Colonic mucosa (tissue), 4 donors: ENCODE data around the gene SPATS1. TPM values are rescaled to one million over a fixed set of nuclear protein-coding genes. Genes with fewer than 3 reads are reported as not detected.

ENCODE experiments used
- DNase-seq: peaks from one replicate; pipeline ENCODE4 v3.0.0-alpha.2; 2020
- H3K27ac ChIP-seq: fragments of 200-600 bp; one replicate; pipeline ENCODE4 v1.8.0; 2021
- H3K27me3 ChIP-seq: fragments of 200-600 bp; one replicate; pipeline ENCODE4 v1.8.0; 2021
- H3K36me3 ChIP-seq: fragments of 200-600 bp; one replicate; pipeline ENCODE4 v1.8.0; 2021
- H3K4me1 ChIP-seq: fragments of 200-600 bp; one replicate; pipeline ENCODE4 v1.8.0; 2021; ENCODE audit warnings: mild to moderate bottlenecking
- H3K4me3 ChIP-seq: fragments of 200-600 bp; one replicate; pipeline ENCODE4 v1.8.0; 2021
- H3K9ac ChIP-seq, 2 donors: one replicate each; pipeline ENCODE4 v1.7.0; 2013; ENCODE audit warnings: control low read depth in 2 of 2, low read depth in 2 of 2, low read length in 2 of 2
- H3K9me3 ChIP-seq: fragments of 200-600 bp; one replicate; pipeline ENCODE4 v1.8.0; 2021
- CTCF ChIP-seq: fragments of 200-600 bp; IDR thresholded peaks from one replicate; pipeline ENCODE4 v1.8.0; 2022; ENCODE audit warnings: antibody characterized with exemption, mild to moderate bottlenecking
- intact Hi-C: fragments of 100-400 bp; cut with DNase I; formaldehyde crosslinking; loops from one replicate; pipeline ENCODE4 v1.14.1; 2022
- total RNA-seq, 2 donors: library from RNA; stranded (reverse); fragmentation: NEBNext Ultra II Directional in 1 of 2; extraction: Animal tissue kit (Norgen Biotek cat#: 25700) in 1 of 2; gene quantifications; one replicate each; pipeline ENCODE4 v1.2.1, GENCODE V29; 2021
- donor health status: healthy.
- donor health status: DM: no; HTN: no; CAD: no.
- donor health status: DM: no; HTN: no; CAD: no.

SPATS1 gene
- total RNA-seq, 2 donors from 2014 or later: not detected

GRCh38 chr6:44307217-44307616, 35.2 kb upstream of the SPATS1 start:
- no peak for DNase-seq
- intact Hi-C loops: no loop called here
- H3K9me3 ChIP-seq: no peaks in the 10 kb centered on the region
- H3K27me3 ChIP-seq: no peaks in the 10 kb centered on the region
- no peak overlapping the region for H3K9ac ChIP-seq
- no peak for TF ChIP-seq CTCF
- H3K4me3 ChIP-seq: no peak overlapping the region
- H3K4me1 ChIP-seq: no peaks in the 10 kb centered on the region
- H3K27ac ChIP-seq: no peak overlapping the region
- H3K36me3 ChIP-seq: no peaks in the 10 kb centered on the region

DNA sequence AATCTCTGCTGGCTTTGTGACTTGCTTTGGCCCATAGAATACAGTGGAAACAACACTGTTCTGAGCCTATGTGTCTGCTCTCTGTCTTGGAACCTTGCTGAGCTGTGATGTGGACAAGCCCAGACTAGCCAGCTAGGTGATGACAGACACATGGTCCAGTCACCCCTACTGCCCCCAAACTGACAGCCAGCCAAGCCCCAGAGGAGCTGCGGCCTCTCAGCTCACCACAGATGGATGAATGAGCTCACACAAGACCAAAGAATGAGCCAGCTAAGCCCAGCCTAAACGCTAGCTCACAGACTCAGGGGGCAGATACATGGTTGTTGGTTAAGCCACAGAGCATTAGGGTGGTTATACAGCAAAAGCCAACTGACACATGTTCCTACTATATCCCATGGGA, 33.4 kb upstream of the SPATS1 start:
- Histone ChIP-seq H3K9me3 (no peaks in the 10 kb centered on the region), H3K4me1 (no peaks in the 10 kb centered on the region), H3K27ac (no peak overlapping the region), H3K36me3 (no peaks in the 10 kb centered on the region), H3K27me3 (no peaks in the 10 kb centered on the region), H3K9ac (no peak overlapping the region), H3K4me3 (no peak overlapping the region)
- no peak for TF ChIP-seq CTCF
- no peak for DNase-seq
- intact Hi-C loops: no loop called here

DNA sequence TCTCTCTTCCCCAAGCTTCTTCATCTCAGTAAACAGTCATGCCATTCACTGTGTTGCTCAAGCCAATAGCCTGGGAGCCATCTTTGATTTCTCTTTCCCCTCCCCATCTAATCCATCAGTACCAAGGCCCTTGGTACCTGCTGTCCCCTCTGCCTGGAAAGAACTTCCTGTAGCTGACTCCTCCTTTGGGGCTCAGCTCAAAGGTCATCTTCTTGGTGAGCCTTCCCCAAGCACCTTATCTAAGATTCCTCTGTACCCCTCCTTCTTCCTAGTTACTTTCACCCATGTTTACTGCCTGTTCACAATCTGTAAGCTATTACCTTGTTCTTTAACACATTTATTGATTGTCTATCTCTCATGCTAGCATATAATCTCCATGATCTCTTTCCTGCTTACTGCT, 32.8 kb upstream of the SPATS1 start:
- TF ChIP-seq CTCF: no peak
- H3K9me3 ChIP-seq: no peaks in the 10 kb centered on the region

DNA sequence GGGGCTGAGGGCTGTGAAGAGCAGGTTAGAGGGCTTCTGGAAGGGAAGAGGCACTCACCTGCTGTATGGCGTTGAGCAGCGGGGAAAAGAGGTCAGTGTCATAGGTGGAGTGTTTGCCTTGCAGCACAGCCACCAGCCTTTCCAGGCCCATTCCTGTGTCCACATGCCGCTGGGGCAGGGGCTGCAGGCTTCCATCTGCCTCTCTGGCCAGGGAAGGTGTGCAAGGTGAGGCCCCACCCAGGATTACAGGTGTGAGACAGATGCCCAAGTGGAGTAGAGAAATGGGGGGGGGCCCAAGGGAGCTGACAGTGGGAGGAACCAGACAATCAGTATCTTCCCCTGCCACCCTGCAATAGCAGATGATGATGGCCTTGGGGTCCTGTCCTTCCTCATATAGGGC, 32.2 kb upstream of the SPATS1 start:
- Histone ChIP-seq H3K4me3 (no peak overlapping the region), H3K27ac (no peak overlapping the region), H3K36me3 (no peaks in the 10 kb centered on the region), H3K4me1 (no peaks in the 10 kb centered on the region), H3K9ac (no peak overlapping the region), H3K27me3 (no peaks in the 10 kb centered on the region), H3K9me3 (no peaks in the 10 kb centered on the region)
- no peak for TF ChIP-seq CTCF
- intact Hi-C loops: no loop called here
- DNase-seq: no peak

More for the DNA sequence above, 32.8 kb upstream of the SPATS1 start:
- H3K4me1 ChIP-seq: no peaks in the 10 kb centered on the region
- intact Hi-C loops: no loop called here
- H3K36me3 ChIP-seq: no peaks in the 10 kb centered on the region
- no peaks in the 10 kb centered on the region for H3K27me3 ChIP-seq
- no peak overlapping the region for H3K27ac ChIP-seq
- DNase-seq: no peak
- no peak overlapping the region for H3K9ac ChIP-seq
- H3K4me3 ChIP-seq: no peak overlapping the region

DNA sequence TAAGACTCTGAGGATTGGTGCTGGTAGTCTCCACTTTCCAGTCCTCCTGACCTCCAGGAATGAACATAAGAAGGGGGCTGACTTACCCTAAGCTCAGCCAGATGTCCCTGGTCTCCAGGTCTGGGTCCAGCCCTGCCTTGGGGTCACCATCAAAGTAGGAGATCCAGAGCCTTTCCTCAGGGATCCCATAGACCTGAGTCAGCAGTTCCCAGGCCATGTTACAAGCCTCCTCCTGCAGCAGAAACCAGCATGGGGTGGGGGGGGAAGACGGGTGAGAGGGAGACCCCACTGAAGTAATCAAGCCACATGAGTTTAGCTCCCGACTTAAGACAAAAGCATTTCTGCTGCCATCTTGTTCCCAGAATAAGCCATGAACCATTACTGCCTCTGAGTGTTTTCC, 31.1 kb upstream of the SPATS1 start:
- Histone ChIP-seq H3K4me3 (no peak overlapping the region), H3K27ac (no peak overlapping the region), H3K9me3 (no peaks in the 10 kb centered on the region), H3K27me3 (no peaks in the 10 kb centered on the region), H3K4me1 (no peaks in the 10 kb centered on the region), H3K36me3 (no peaks in the 10 kb centered on the region), H3K9ac (no peak overlapping the region)
- TF ChIP-seq CTCF: no peak
- DNase-seq: no peak
- intact Hi-C loops: no loop called here

DNA sequence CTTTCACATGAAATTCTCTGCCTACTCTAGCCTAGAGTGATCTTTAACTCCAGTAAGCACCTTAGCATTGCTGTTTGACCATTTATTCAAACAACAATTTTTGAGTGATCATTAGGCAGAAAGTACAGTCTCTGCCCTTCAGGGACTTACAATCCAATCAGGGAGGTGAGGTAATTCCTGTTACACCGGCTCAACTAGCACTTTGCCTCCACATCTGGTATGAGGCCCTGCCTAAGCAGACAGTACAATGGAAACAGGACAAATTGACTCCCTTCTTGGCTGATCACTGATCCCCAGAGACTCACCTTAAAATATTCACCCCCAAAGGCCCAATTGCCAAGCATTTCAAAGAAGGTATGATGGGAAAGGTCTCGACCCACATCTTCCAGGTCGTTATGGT, 30.7 kb upstream of the SPATS1 start:
- Histone ChIP-seq H3K36me3 (no peaks in the 10 kb centered on the region), H3K4me1 (no peaks in the 10 kb centered on the region), H3K9ac (no peak overlapping the region), H3K27me3 (no peaks in the 10 kb centered on the region), H3K27ac (no peak overlapping the region), H3K4me3 (no peak overlapping the region), H3K9me3 (no peaks in the 10 kb centered on the region)
- intact Hi-C loops: no loop called here
- DNase-seq: no peak
- TF ChIP-seq CTCF: no peak
